Measurements from ENCODE around the gene SLC9A7.

Gene SLC9A7

DNA sequence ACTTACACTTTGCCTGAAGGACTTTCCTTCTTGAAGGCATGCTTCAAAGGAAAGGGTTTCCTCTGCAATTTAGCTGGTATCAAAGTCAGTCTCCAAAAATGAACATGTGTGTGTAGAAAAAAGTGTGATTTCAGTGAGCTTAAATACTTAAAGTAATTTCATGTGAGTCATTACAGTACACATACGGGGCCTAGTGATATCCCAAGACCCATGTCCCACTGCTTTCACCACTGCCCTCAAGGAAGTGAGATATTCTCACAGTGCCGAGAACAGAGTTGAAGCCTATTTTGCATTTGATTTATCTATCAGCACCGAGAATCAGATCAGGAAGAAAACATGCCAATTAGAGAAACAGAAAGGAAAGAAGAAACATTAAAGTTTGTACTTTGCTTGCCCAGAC lies 124.3 kb downstream of the SLC9A7 start:
- Histone ChIP-seq H3K27ac (ENCODE audit: low read length) (no peak overlapping the region), H4K20me1 (ENCODE audit: insufficient read depth, low read length) (no peaks in the 10 kb centered on the region), H3K9ac (ENCODE audit: low read length) (no peak overlapping the region), H3K4me2 (ENCODE audit: low read depth, low read length) (no peak overlapping the region), H3K4me3 (ENCODE audit: low read length) (no peak overlapping the region), H3K4me1 (ENCODE audit: low read length) (peaks cover 7% of the 10 kb centered on the region), H3K36me3 (replicated peaks; ENCODE audit: insufficient read depth, low read length) (no peaks in the 10 kb centered on the region), H2AFZ (ENCODE audit: low read length) (no peak overlapping the region), H3K79me2 (ENCODE audit: low read length) (no peaks in the 10 kb centered on the region), H3F3A (ENCODE audit: insufficient read depth, low read length) (no peaks in the 10 kb centered on the region), H3K27me3 (replicated peaks; ENCODE audit: insufficient read depth, low read length) (no peaks in the 10 kb centered on the region), H3K9me2 (replicated peaks; ENCODE audit: insufficient read depth, low read length) (no peaks in the 10 kb centered on the region), H3K9me3 (replicated peaks; ENCODE audit: insufficient read depth, low read length) (no peaks in the 10 kb centered on the region)
- DNase-seq = no peak
- TF ChIP-seq, protein P1, sequence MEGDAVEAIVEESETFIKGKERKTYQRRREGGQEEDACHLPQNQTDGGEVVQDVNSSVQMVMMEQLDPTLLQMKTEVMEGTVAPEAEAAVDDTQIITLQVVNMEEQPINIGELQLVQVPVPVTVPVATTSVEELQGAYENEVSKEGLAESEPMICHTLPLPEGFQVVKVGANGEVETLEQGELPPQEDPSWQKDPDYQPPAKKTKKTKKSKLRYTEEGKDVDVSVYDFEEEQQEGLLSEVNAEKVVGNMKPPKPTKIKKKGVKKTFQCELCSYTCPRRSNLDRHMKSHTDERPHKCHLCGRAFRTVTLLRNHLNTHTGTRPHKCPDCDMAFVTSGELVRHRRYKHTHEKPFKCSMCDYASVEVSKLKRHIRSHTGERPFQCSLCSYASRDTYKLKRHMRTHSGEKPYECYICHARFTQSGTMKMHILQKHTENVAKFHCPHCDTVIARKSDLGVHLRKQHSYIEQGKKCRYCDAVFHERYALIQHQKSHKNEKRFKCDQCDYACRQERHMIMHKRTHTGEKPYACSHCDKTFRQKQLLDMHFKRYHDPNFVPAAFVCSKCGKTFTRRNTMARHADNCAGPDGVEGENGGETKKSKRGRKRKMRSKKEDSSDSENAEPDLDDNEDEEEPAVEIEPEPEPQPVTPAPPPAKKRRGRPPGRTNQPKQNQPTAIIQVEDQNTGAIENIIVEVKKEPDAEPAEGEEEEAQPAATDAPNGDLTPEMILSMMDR (IDR thresholded peaks at IDR 0.05; ENCODE audit: low read length) = no peak
- TF ChIP-seq EZH2phosphoT487 (IDR thresholded peaks at IDR 0.05; ENCODE audit: low read length) (no peak), EZH2 (optimal IDR thresholded peaks at IDR 0.05; ENCODE audit: low read depth, low read length) (no peak)

DNA sequence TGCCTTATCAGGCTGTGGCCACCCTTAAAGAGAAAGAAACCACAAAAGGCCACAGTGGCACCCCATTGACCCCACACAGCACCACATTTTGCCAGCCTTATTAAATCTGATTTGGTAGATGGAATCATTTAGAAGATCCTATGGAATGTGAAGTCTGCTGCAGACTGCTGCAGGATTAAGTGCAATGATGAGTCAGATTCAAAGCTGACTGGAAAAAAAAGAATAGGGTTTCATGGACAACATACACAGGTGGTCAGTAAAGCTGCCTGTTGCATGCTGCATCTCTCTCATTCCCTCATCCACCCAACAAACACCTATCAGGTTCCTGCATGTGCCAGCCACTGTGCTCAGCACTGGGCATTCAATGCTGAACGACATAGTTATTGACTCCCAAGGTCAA lies 128.8 kb downstream of the SLC9A7 start:
- H3K9me3 ChIP-seq (replicated peaks; ENCODE audit: insufficient read depth, low read length) = no peaks in the 10 kb centered on the region
- no peak for DNase-seq
- H3K4me2 ChIP-seq (ENCODE audit: low read depth, low read length) = no peak overlapping the region
- no peaks in the 10 kb centered on the region for H3K36me3 ChIP-seq (replicated peaks; ENCODE audit: insufficient read depth, low read length)
- no peak overlapping the region for H3K27ac ChIP-seq (ENCODE audit: low read length)
- H2AFZ ChIP-seq (ENCODE audit: low read length) = no peak overlapping the region
- no peaks in the 10 kb centered on the region for H4K20me1 ChIP-seq (ENCODE audit: insufficient read depth, low read length)
- no peaks in the 10 kb centered on the region for H3K79me2 ChIP-seq (ENCODE audit: low read length)
- no peaks in the 10 kb centered on the region for H3K27me3 ChIP-seq (replicated peaks; ENCODE audit: insufficient read depth, low read length)
- H3K4me1 ChIP-seq (ENCODE audit: low read length) = peaks cover 24% of the 10 kb centered on the region
- H3K4me3 ChIP-seq (ENCODE audit: low read length) = no peak overlapping the region
- no peak for TF ChIP-seq EZH2phosphoT487 (IDR thresholded peaks at IDR 0.05; ENCODE audit: low read length)
- TF ChIP-seq, protein P1 (IDR thresholded peaks at IDR 0.05; ENCODE audit: low read length) = no peak
- TF ChIP-seq EZH2 (optimal IDR thresholded peaks at IDR 0.05; ENCODE audit: low read depth, low read length) = no peak
- no peak overlapping the region for H3K9ac ChIP-seq (ENCODE audit: low read length)
- H3K9me2 ChIP-seq (replicated peaks; ENCODE audit: insufficient read depth, low read length) = no peaks in the 10 kb centered on the region
- H3F3A ChIP-seq (ENCODE audit: insufficient read depth, low read length) = peaks cover 15% of the 10 kb centered on the region

DNA sequence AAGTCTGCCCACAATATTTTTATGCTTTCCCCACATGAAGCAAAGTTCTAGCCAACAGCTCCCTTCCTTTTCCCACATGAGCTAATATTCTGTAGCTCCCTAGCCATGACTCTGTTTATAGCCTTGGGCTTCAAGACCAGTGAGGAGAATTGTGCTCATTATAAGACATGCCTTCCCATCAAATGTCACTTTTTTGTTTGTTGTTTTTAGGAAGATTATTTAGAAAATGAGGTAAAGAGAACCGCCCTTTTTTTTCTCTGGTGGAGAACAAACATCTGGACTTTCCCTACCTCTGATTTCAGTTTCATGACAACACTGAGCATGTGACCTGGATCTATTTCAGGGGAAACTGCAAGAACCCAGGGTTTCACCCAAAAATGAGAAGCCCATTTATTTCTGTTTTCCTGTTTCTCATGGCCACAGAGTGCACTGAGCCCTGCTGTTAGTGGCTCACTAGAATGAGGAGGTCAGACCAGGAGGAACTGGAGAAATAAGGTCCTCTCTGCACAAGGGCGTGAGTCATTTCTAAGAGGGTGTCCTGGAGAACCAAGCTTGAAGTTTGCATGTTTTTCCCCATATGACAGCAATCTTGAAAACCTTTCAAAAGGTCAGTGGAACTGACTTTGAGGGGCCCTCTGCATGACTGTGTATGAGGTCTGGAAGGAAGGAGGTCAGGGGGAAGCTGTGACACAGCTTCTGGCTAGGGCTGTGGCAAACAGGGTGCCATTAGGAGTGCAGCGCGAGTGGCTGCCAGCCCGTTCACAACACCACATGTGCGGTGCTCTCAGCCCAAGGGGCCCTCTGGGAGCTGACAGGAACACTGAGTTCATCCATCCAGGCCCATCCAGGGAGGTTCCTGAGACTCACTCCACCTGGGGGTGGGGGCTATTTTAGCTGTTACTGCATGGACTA lies 130.2 kb downstream of the SLC9A7 start:
- Histone ChIP-seq H3K9me2 (replicated peaks; ENCODE audit: insufficient read depth, low read length) (no peaks in the 10 kb centered on the region), H2AFZ (ENCODE audit: low read length) (peak overlapping the region; percentile 27; the same call in 1 of the 2 replicates), H3K27me3 (replicated peaks; ENCODE audit: insufficient read depth, low read length) (no peaks in the 10 kb centered on the region), H3K4me3 (ENCODE audit: low read length) (peak overlapping the region; percentile 34), H3K27ac (ENCODE audit: low read length) (peak overlapping the region; percentile 88), H3K79me2 (ENCODE audit: low read length) (no peaks in the 10 kb centered on the region), H3K9me3 (replicated peaks; ENCODE audit: insufficient read depth, low read length) (no peaks in the 10 kb centered on the region), H3K4me2 (ENCODE audit: low read depth, low read length) (peak overlapping the region; percentile 66), H3K9ac (ENCODE audit: low read length) (peak overlapping the region; percentile 47), H3F3A (ENCODE audit: insufficient read depth, low read length) (peaks cover 15% of the 10 kb centered on the region), H4K20me1 (ENCODE audit: insufficient read depth, low read length) (no peaks in the 10 kb centered on the region), H3K36me3 (replicated peaks; ENCODE audit: insufficient read depth, low read length) (no peaks in the 10 kb centered on the region), H3K4me1 (ENCODE audit: low read length) (peaks cover 24% of the 10 kb centered on the region)
- TF ChIP-seq, protein P1 (IDR thresholded peaks at IDR 0.05; ENCODE audit: low read length) = no peak
- TF ChIP-seq EZH2phosphoT487 (IDR thresholded peaks at IDR 0.05; ENCODE audit: low read length) (no peak), EZH2 (optimal IDR thresholded peaks at IDR 0.05; ENCODE audit: low read depth, low read length) (no peak)
- DNase-seq = peak; percentile 59

Measured in MM.1S (cell line).